Colonic mucosa (tissue), 4 donors: ENCODE results near the gene TPK1. TPM values are rescaled to one million over a fixed set of nuclear protein-coding genes. Genes with fewer than 3 reads are reported as not detected.

Source experiments
- DNase-seq: peaks from one replicate; pipeline ENCODE4 v3.0.0-alpha.2; 2020
- H3K27ac ChIP-seq: fragments of 200-600 bp; one replicate; pipeline ENCODE4 v1.8.0; 2021
- H3K27me3 ChIP-seq: fragments of 200-600 bp; one replicate; pipeline ENCODE4 v1.8.0; 2021
- H3K36me3 ChIP-seq: fragments of 200-600 bp; one replicate; pipeline ENCODE4 v1.8.0; 2021
- H3K4me1 ChIP-seq: fragments of 200-600 bp; one replicate; pipeline ENCODE4 v1.8.0; 2021; ENCODE audit warnings: mild to moderate bottlenecking
- H3K4me3 ChIP-seq: fragments of 200-600 bp; one replicate; pipeline ENCODE4 v1.8.0; 2021
- H3K9ac ChIP-seq, 2 donors: one replicate each; pipeline ENCODE4 v1.7.0; 2013; ENCODE audit warnings: control low read depth in 2 of 2, low read depth in 2 of 2, low read length in 2 of 2
- H3K9me3 ChIP-seq: fragments of 200-600 bp; one replicate; pipeline ENCODE4 v1.8.0; 2021
- intact Hi-C: fragments of 100-400 bp; cut with DNase I; formaldehyde crosslinking; loops from one replicate; pipeline ENCODE4 v1.14.1; 2022
- total RNA-seq, 2 donors: library from RNA; stranded (reverse); fragmentation: NEBNext Ultra II Directional in 1 of 2; extraction: Animal tissue kit (Norgen Biotek cat#: 25700) in 1 of 2; gene quantifications; one replicate each; pipeline ENCODE4 v1.2.1, GENCODE V29; 2021
- TF ChIP-seq, protein P1 (sequence below): fragments of 200-600 bp; IDR thresholded peaks from one replicate; pipeline ENCODE4 v1.8.0; 2022; ENCODE audit warnings: antibody characterized with exemption, mild to moderate bottlenecking
- donor health status: healthy.
- donor health status: DM: no; HTN: no; CAD: no.
- donor health status: DM: no; HTN: no; CAD: no.

TPK1 gene
- total RNA-seq, 2 donors from 2014 or later = 8.0 to 18.8 TPM

DNA sequence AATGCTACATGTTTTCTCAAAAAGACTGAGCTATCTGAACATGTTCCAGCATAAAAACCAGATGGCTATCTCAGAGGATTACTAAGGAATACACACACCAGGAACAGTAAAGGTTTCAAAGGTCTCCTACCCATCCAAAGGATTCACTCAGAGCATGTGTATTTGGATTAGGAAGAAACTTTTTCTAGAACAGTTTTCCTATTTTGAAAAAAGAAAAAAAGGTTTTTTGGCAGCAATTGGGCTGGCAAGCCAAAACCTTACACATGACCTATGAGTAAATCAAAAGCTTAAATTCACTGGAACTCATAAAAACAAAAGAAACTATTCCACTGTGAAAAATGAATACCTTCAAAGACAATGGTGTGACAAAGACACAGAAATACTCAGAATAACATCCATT, 9.6 kb downstream of the TPK1 start:
- Histone ChIP-seq H3K9me3 (no peaks in the 10 kb centered on the region), H3K27ac (no peak overlapping the region), H3K4me3 (no peak overlapping the region), H3K36me3 (no peaks in the 10 kb centered on the region), H3K27me3 (no peaks in the 10 kb centered on the region), H3K9ac (no peak overlapping the region), H3K4me1 (no peaks in the 10 kb centered on the region)
- DNase-seq = no peak
- intact Hi-C loops = no loop called here
- TF ChIP-seq, protein P1, sequence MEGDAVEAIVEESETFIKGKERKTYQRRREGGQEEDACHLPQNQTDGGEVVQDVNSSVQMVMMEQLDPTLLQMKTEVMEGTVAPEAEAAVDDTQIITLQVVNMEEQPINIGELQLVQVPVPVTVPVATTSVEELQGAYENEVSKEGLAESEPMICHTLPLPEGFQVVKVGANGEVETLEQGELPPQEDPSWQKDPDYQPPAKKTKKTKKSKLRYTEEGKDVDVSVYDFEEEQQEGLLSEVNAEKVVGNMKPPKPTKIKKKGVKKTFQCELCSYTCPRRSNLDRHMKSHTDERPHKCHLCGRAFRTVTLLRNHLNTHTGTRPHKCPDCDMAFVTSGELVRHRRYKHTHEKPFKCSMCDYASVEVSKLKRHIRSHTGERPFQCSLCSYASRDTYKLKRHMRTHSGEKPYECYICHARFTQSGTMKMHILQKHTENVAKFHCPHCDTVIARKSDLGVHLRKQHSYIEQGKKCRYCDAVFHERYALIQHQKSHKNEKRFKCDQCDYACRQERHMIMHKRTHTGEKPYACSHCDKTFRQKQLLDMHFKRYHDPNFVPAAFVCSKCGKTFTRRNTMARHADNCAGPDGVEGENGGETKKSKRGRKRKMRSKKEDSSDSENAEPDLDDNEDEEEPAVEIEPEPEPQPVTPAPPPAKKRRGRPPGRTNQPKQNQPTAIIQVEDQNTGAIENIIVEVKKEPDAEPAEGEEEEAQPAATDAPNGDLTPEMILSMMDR = no peak

DNA sequence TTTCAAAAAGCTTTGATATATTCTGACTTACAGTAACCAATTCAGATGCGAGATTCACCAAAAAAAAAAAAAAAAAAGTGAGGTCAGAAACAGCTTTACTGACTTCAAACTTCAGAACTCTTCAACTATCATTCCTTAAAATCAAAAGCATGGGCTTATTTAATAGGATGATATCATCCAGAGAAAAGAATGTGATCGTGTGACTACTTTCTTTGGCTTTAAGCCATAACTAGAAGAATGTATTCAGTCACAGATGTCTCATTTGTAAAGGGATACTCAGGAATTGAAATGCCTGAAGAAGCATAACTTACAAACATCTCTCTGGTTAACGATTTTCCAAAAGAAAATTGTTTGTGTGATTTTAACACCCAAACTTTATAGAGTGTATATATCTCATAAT, 11.5 kb downstream of the TPK1 start:
- TF ChIP-seq, protein P1 = no peak
- Histone ChIP-seq H3K4me3 (no peak overlapping the region), H3K9me3 (no peaks in the 10 kb centered on the region), H3K27ac (no peak overlapping the region), H3K9ac (no peak overlapping the region), H3K27me3 (no peaks in the 10 kb centered on the region), H3K4me1 (no peaks in the 10 kb centered on the region), H3K36me3 (no peaks in the 10 kb centered on the region)
- intact Hi-C loops = no loop called here
- DNase-seq = no peak

DNA sequence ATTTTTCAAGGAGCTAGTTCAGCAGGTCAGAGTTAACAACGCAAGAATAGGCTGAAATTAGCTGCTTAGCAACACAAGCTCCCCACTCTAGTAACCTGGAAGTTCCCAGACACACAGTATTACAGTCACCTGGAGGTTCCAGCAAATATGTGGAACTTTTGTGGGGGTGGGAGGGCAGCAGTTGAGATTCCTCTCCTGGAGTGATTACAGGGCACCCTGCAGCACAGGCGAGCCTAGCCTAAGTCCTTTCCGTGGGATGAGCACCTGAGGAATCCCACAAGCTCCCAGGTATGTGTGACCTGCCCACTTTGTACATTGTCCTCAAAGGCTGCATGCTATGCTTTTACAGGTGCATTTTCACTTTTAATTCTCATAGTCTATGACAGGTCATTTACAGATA, 13.6 kb downstream of the TPK1 start:
- DNase-seq = no peak
- TF ChIP-seq, protein P1 = no peak

DNA sequence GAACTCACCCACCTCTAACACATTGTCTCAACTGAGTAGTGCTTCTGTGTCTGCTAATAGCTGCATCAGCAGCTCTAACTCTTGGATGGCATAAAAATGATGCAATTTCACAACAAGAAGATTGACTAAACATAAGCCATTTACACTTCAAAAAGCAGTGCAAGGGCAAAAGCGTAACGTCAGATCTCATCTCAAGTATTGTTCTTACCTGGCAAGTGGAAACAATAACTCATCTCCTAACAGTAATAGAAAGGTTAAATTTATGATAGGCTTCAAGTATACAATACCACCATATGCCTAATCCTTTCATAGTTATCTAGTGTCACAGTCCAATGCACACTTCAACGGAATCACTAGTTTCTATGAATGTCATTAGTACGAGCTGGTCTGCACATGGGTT, 14.8 kb downstream of the TPK1 start:
- no peak overlapping the region for H3K27ac ChIP-seq
- intact Hi-C loops = no loop called here
- no peaks in the 10 kb centered on the region for H3K9me3 ChIP-seq
- no peak overlapping the region for H3K4me3 ChIP-seq
- H3K36me3 ChIP-seq = no peaks in the 10 kb centered on the region
- H3K9ac ChIP-seq = no peak overlapping the region
- TF ChIP-seq, protein P1 = no peak
- H3K4me1 ChIP-seq = no peaks in the 10 kb centered on the region
- no peak for DNase-seq
- H3K27me3 ChIP-seq = no peaks in the 10 kb centered on the region

More for the DNA sequence above, 13.6 kb downstream of the TPK1 start:
- Histone ChIP-seq H3K9ac (no peak overlapping the region), H3K4me1 (no peaks in the 10 kb centered on the region), H3K4me3 (no peak overlapping the region), H3K27ac (no peak overlapping the region), H3K9me3 (no peaks in the 10 kb centered on the region), H3K27me3 (no peaks in the 10 kb centered on the region), H3K36me3 (no peaks in the 10 kb centered on the region)
- intact Hi-C loops = no loop called here

DNA sequence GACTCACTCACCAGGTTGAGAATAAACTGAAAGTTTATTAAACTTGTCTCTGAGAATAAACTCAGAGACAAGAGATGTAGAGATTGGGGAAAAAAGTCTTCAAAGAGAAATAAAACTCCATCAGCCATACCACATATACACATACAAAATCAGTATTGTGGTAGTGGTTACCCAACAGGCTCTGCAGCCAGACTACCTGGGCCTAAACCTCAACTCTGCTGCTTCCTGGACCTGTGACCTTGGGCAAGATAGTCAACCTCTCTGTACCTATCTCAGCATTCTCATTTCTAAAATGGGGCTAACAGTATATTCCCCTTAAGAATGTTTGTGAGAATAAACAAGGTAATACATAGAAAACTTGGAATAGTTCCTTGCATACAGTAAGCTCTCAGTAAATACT, 15.3 kb downstream of the TPK1 start:
- H3K36me3 ChIP-seq = no peaks in the 10 kb centered on the region
- no peaks in the 10 kb centered on the region for H3K4me1 ChIP-seq
- no peak overlapping the region for H3K4me3 ChIP-seq
- H3K27ac ChIP-seq = no peak overlapping the region
- no peak overlapping the region for H3K9ac ChIP-seq
- no peak for DNase-seq
- no peaks in the 10 kb centered on the region for H3K9me3 ChIP-seq
- no peaks in the 10 kb centered on the region for H3K27me3 ChIP-seq
- intact Hi-C loops = no loop called here
- TF ChIP-seq, protein P1 = no peak

DNA sequence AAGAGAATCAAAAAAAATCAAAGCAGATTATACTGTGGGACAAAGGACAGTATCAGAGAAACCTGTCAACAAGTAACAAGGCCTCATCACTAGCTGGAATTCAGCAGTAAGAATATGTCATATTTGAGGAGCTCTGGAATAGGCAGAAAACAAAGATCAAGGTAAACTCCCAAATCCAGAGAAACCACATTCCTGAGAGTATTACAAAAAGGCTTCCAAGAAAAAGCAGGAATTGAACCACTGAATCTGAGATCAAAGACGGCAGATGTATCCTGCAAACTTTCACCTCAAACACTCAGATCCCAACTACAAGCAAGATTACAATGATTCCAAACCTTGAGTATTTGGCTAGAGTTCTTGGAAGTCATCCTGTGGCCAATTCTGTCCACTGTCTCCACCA, 16.3 kb downstream of the TPK1 start:
- H3K9ac ChIP-seq = no peak overlapping the region

More for the DNA sequence above, 16.3 kb downstream of the TPK1 start:
- Histone ChIP-seq H3K36me3 (no peaks in the 10 kb centered on the region), H3K27ac (no peak overlapping the region), H3K27me3 (no peaks in the 10 kb centered on the region), H3K4me1 (no peaks in the 10 kb centered on the region), H3K4me3 (no peak overlapping the region), H3K9me3 (no peaks in the 10 kb centered on the region)
- TF ChIP-seq, protein P1 = no peak
- intact Hi-C loops = no loop called here
- DNase-seq = no peak
